IPS DF 19.7 (cell line): ENCODE results near the gene PRKAG1.

ENCODE experiments used
- DNase-seq: peaks from one replicate; pipeline ENCODE4 v3.0.0-alpha.2; 2013; ENCODE audit warnings: low read depth, low spot score

Gene PRKAG1

GRCh38 chr12:48982397-48983080 lies 36.0 kb downstream of the PRKAG1 start:
- DNase-seq, result no peak

- no peak for DNase-seq
These were observed 36.8 kb downstream of the PRKAG1 start for GRCh38 chr12:48981757-48982157.

GRCh38 chr12:48980953-48981756 lies 37.4 kb downstream of the PRKAG1 start:
- DNase-seq, result no peak

GRCh38 chr12:48980389-48980952 lies 38.1 kb downstream of the PRKAG1 start:
- DNase-seq, result no peak

- DNase-seq, result no peak
These were observed 38.8 kb downstream of the PRKAG1 start for GRCh38 chr12:48979602-48980388.

- DNase-seq, result no peak
These were observed 39.6 kb downstream of the PRKAG1 start for GRCh38 chr12:48978741-48979601.

GRCh38 chr12:48978291-48978740 lies 40.3 kb downstream of the PRKAG1 start, which contains the start of gene WNT1:
Gene WNT1 (plus strand): TSS chr12:48978322. CDS start chr12:48978651, 329 bp downstream.
- DNase-seq, result no peak

- DNase-seq, result no peak
These were observed 41.0 kb downstream of the PRKAG1 start for GRCh38 chr12:48977290-48978281.

GRCh38 chr12:48973941-48974673 lies 44.5 kb downstream of the PRKAG1 start:
- DNase-seq, result no peak

- no peak for DNase-seq
These were observed 45.0 kb downstream of the PRKAG1 start for GRCh38 chr12:48973531-48973930.

- no peak for DNase-seq
These were observed 45.6 kb downstream of the PRKAG1 start for GRCh38 chr12:48972952-48973483.

GRCh38 chr12:48972213-48972951 lies 46.2 kb downstream of the PRKAG1 start:
- DNase-seq, result no peak

- DNase-seq, result no peak
These were observed 47.8 kb downstream of the PRKAG1 start for GRCh38 chr12:48970702-48971334.

GRCh38 chr12:48969833-48970701 lies 48.5 kb downstream of the PRKAG1 start:
- no peak for DNase-seq

- no peak for DNase-seq
These were observed 49.3 kb downstream of the PRKAG1 start for GRCh38 chr12:48969160-48969771.

- no peak for DNase-seq
These were observed 50.1 kb downstream of the PRKAG1 start for GRCh38 chr12:48968467-48968866.
